Measurements from ENCODE around the gene SLC8A1.

Gene SLC8A1

DNA sequence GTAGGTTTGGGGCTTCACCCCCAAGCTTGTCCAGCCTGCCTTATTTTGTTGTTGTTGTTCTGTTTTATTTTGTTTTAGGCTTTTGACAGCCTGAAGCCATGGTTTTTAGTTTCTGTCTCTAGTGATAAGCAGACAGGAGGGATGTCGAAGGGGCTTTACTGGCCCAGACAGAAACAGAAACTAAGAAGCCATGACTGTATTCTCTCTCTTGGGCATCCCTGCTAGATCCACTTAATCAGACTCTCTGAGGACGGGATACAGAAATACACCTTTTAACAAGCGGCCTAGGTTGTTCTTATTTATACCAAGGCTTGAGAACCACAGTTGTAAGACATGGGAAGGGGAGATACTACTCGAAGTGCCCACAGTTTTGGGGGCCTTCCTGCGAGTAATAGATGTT, 330.9 kb downstream of the SLC8A1 start:
- no peak overlapping the region for H3K4me3 ChIP-seq (ENCODE audit: low read depth, low read length)
- DNase-seq (ENCODE audit: low read depth) = no peak
- no peak for TF ChIP-seq MYC (IDR thresholded peaks at IDR 0.05; ENCODE audit: low read depth, low read length)
- TF ChIP-seq, protein P1, sequence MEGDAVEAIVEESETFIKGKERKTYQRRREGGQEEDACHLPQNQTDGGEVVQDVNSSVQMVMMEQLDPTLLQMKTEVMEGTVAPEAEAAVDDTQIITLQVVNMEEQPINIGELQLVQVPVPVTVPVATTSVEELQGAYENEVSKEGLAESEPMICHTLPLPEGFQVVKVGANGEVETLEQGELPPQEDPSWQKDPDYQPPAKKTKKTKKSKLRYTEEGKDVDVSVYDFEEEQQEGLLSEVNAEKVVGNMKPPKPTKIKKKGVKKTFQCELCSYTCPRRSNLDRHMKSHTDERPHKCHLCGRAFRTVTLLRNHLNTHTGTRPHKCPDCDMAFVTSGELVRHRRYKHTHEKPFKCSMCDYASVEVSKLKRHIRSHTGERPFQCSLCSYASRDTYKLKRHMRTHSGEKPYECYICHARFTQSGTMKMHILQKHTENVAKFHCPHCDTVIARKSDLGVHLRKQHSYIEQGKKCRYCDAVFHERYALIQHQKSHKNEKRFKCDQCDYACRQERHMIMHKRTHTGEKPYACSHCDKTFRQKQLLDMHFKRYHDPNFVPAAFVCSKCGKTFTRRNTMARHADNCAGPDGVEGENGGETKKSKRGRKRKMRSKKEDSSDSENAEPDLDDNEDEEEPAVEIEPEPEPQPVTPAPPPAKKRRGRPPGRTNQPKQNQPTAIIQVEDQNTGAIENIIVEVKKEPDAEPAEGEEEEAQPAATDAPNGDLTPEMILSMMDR (IDR thresholded peaks at IDR 0.05; ENCODE audit: low read depth, low read length) = no peak
- TF ChIP-seq, protein P2, sequence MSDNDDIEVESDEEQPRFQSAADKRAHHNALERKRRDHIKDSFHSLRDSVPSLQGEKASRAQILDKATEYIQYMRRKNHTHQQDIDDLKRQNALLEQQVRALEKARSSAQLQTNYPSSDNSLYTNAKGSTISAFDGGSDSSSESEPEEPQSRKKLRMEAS (IDR thresholded peaks at IDR 0.05; ENCODE audit: low read depth, low read length) = no peak
- TF ChIP-seq POLR2A (IDR thresholded peaks at IDR 0.05; ENCODE audit: extremely low read depth, insufficient read length) = no peak

DNA sequence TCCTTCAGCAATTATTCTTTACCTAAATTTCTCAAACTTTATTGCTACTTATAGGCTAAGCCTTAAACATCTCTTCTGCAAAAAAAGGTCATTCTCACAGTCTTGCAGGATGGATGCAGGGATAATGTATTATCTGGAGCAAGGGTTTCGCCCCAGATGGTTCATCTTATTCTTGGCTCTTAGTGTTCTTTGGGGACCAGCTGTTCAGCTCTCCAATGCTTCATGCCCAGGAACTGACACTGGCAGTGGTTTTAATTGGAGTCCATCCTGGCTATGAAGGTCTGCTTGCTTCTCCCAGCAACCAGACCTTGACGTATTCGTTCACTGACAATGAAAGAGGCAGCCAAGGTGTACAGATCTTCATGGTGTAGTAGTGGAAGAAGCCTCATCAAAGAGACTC, 331.9 kb downstream of the SLC8A1 start:
- H3K4me3 ChIP-seq (ENCODE audit: low read depth, low read length) = no peak overlapping the region
- TF ChIP-seq, protein P1 (IDR thresholded peaks at IDR 0.05; ENCODE audit: low read depth, low read length) = no peak
- TF ChIP-seq POLR2A (IDR thresholded peaks at IDR 0.05; ENCODE audit: extremely low read depth, insufficient read length) = no peak
- TF ChIP-seq, protein P2 (IDR thresholded peaks at IDR 0.05; ENCODE audit: low read depth, low read length) = no peak
- TF ChIP-seq MYC (IDR thresholded peaks at IDR 0.05; ENCODE audit: low read depth, low read length) = no peak
- no peak for DNase-seq (ENCODE audit: low read depth)

DNA sequence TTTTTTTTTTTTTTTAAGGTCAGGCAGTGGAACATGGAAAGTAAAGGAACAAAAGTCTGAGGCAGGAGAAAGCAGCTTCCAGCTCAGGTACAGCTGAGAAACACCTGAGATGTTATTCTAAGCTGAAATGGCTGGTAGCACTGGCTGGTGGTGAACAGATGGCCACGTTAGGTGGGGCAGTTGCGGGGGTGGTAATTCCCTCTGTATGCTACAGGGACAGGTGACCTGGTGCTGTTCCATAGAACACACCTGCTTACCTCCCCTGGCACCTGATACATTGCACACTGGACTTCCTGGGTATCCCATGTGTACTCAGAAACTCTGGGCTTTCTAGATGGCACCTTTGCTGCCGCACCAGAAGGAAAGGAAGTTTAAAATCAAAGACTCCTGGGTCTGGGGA, 333.3 kb downstream of the SLC8A1 start:
- TF ChIP-seq, protein P2 (IDR thresholded peaks at IDR 0.05; ENCODE audit: low read depth, low read length) = no peak
- no peak for TF ChIP-seq MYC (IDR thresholded peaks at IDR 0.05; ENCODE audit: low read depth, low read length)
- no peak for TF ChIP-seq POLR2A (IDR thresholded peaks at IDR 0.05; ENCODE audit: extremely low read depth, insufficient read length)
- TF ChIP-seq, protein P1 (IDR thresholded peaks at IDR 0.05; ENCODE audit: low read depth, low read length) = no peak
- DNase-seq (ENCODE audit: low read depth) = no peak
- no peak overlapping the region for H3K4me3 ChIP-seq (ENCODE audit: low read depth, low read length)

DNA sequence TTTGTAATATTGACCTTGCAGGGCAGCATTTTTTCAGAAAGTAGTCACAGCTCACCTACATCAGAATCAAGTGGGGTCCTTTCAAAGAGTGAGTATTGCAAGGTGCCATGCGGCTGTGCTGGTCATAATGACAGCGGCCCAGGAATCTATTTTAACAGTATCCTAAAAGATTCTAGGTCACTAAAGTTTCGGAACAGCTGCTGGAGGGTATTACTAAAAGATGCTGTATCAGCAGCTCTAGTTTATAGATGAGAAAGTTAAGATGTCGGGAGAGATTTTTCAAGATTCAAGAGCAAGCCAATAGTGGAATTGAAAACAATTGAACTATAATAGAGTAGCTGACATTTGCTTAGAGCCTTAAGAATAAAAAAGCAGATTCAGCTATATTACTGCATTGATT, 336.0 kb downstream of the SLC8A1 start:
- DNase-seq (ENCODE audit: low read depth) = no peak
- H3K4me3 ChIP-seq (ENCODE audit: low read depth, low read length) = no peak overlapping the region
- TF ChIP-seq POLR2A (IDR thresholded peaks at IDR 0.05; ENCODE audit: extremely low read depth, insufficient read length) (no peak), MYC (IDR thresholded peaks at IDR 0.05; ENCODE audit: low read depth, low read length) (no peak)
- TF ChIP-seq, protein P2 (IDR thresholded peaks at IDR 0.05; ENCODE audit: low read depth, low read length) = no peak
- TF ChIP-seq, protein P1 (IDR thresholded peaks at IDR 0.05; ENCODE audit: low read depth, low read length) = no peak

DNA sequence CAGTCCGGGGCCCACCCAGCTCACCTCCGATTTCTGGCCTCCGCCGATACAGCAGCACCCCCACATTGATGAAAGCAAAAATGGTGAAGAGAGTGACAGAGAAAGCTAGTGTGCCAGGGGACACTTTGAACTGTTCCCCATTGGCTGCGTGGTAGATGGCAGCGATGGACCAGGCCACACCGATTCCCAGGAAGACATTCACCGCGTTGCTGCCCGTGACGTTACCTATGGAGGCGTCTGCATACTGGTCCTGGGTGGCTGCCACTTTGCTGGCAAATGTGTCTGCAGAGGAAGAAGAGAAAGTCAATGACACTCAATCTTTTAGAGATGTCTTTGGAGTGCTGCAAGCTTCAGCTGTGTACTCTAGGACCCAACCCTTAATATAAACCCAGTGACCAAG, 336.5 kb downstream of the SLC8A1 start:
- DNase-seq (ENCODE audit: low read depth) = no peak

More for the DNA sequence above, 336.5 kb downstream of the SLC8A1 start:
- no peak overlapping the region for H3K4me3 ChIP-seq (ENCODE audit: low read depth, low read length)
- TF ChIP-seq, protein P2 (IDR thresholded peaks at IDR 0.05; ENCODE audit: low read depth, low read length) = no peak
- TF ChIP-seq POLR2A (IDR thresholded peaks at IDR 0.05; ENCODE audit: extremely low read depth, insufficient read length) = no peak
- TF ChIP-seq, protein P1 (IDR thresholded peaks at IDR 0.05; ENCODE audit: low read depth, low read length) = no peak
- TF ChIP-seq MYC (IDR thresholded peaks at IDR 0.05; ENCODE audit: low read depth, low read length) = no peak
